SK-N-SH treated with all-trans-retinoic acid at 6 μM for 48 hours (cell line): Measurements from ENCODE around the gene CEACAM6.

ENCODE experiments used
- ARNTL ChIP-seq: fragments of 450-650 bp; formaldehyde crosslinking; IDR thresholded peaks from 2 replicates; pipeline ENCODE4 v1.5.0; 2020; ENCODE audit warnings: low read depth, mild to moderate bottlenecking, moderate library complexity, borderline replicate concordance
- CSDC2 ChIP-seq: fragments of 250-450 bp; sonication (Bioruptor Pico); IDR thresholded peaks from 2 replicates; pipeline ENCODE4 v1.5.0; 2020; ENCODE audit warnings: mild to moderate bottlenecking, moderate library complexity
- ISL1 ChIP-seq: fragments of 250-450 bp; sonication (Bioruptor Pico); IDR thresholded peaks from 2 replicates; pipeline ENCODE4 v2.1.2; 2022; ENCODE audit warnings: mild to moderate bottlenecking, moderate library complexity
- SNAI2 ChIP-seq: fragments of 250-450 bp; sonication (Bioruptor Pico); IDR thresholded peaks from 2 replicates; pipeline ENCODE4 v1.5.0; 2020; ENCODE audit warnings: mild to moderate bottlenecking, moderate library complexity

- TF ChIP-seq ISL1 (CRISPR knock-in tag) (no peak), ARNTL (no peak), SNAI2 (CRISPR knock-in tag) (no peak), CSDC2 (CRISPR knock-in tag) (no peak)
These were observed 29.0 kb downstream of the CEACAM6 start for GRCh38 chr19:41784312-41784711.
